Testis (tissue), 5 donors: ENCODE data around the gene CLN5. TPM values are rescaled to one million over a fixed set of nuclear protein-coding genes. Genes with fewer than 3 reads are reported as not detected.
A peak's percentile ranks its signal among the peaks of the same experiment; 100 is the strongest.

Experiments used
- DNase-seq: peaks from one replicate; pipeline ENCODE4 v3.0.0-alpha.2; 2019
- H3K27ac ChIP-seq, 2 donors: fragments of 200-600 bp; sonication (generic); one replicate each; pipeline ENCODE4 v1.5.1; 2019
- H3K27me3 ChIP-seq: fragments of 200-600 bp; sonication (generic); one replicate; pipeline ENCODE4 v1.5.1; 2019
- H3K36me3 ChIP-seq: fragments of 200-600 bp; sonication (generic); one replicate; pipeline ENCODE4 v1.5.1; 2017; ENCODE audit warnings: low read depth; ENCODE audit errors: missing control alignments
- H3K4me1 ChIP-seq: fragments of 200-600 bp; sonication (generic); one replicate; pipeline ENCODE4 v1.5.1; 2019
- H3K4me3 ChIP-seq, 2 donors: fragments of 200-600 bp; sonication (generic); one replicate each; pipeline ENCODE4 v1.5.1; 2017 to 2019
- H3K9me3 ChIP-seq: fragments of 200-600 bp; sonication (generic); one replicate; pipeline ENCODE4 v1.5.1; 2017
- CTCF ChIP-seq, 3 experiments: fragments of 450-650 bp in 2 of 3; fragments of 200-600 bp in 1 of 3; sonication (generic) in 1 of 3; IDR thresholded peaks; one replicate each; pipeline ENCODE4 v1.5.1; 2016 to 2019; ENCODE audit warnings: antibody characterized with exemption in 3 of 3, mild to moderate bottlenecking in 2 of 3, moderate library complexity in 1 of 3
- POLR2A ChIP-seq: fragments of 450-650 bp; IDR thresholded peaks from one replicate; pipeline ENCODE4 v1.6.1; 2017; ENCODE audit warnings: antibody characterized with exemption, mild to moderate bottlenecking, moderate library complexity
- WGBS, 2 donors: methylation state at CpG; one replicate each; pipeline ENCODE4 v1.1.5; 2018; 5-methylcytosine and 5-hydroxymethylcytosine counted together
- intact Hi-C: fragments of 100-400 bp; cut with DNase I; formaldehyde crosslinking; loops from one replicate; pipeline ENCODE4 v1.15.1; 2023; ENCODE audit warnings: low total_unique reads
- long read RNA-seq, 2 donors: transcript quantifications; one replicate each; lab custom pipeline, GENCODE V29; 2026
- polyA plus RNA-seq: library from polyadenylated mRNA; stranded (reverse); fragments of 350-450 nt; fragmentation: Illumina TruSeq; extraction: RNeasy Lipid Tissue Mini Kit (QIAGEN cat#74804); gene quantifications from one replicate; pipeline ENCODE4 v1.2.3, GENCODE V29; 2014; ENCODE audit warnings: low read depth, low replicate concordance; ENCODE audit not compliant: insufficient read depth
- total RNA-seq, 2 donors: library from RNA; depleted of rRNA; stranded (reverse); fragments of >200 nt; gene quantifications; one replicate each; pipeline ENCODE4 v1.2.3, GENCODE V29; 2016

The CLN5 gene
- total RNA-seq (10 to 100 TPM; 28.1 to 39.2 TPM), polyA plus RNA-seq (30.5 TPM)
- long read RNA-seq, donor 1, full-length matches to known transcripts: 29 of 35 reads
- long read RNA-seq, donor 1, partial matches to known transcripts: 6 of 35 reads
- long read RNA-seq, donor 1, other reads (novel, unspliced or antisense): 0 of 35 reads
- long read RNA-seq, donor 2, full-length matches to known transcripts: 8 of 8 reads
- long read RNA-seq, donor 2, partial matches to known transcripts: 0 of 8 reads
- long read RNA-seq, donor 2, other reads (novel, unspliced or antisense): 0 of 8 reads

GRCh38 chr13:76991796-76992547, at the start of gene CLN5:
Gene CLN5 (plus strand): TSS chr13:76992081. CDS start chr13:76992099, 18 bp downstream.
- Histone ChIP-seq H3K4me3 (peak within 1 kb of the TSS; percentile 95), H3K36me3 (no peaks in the 10 kb centered on the region), H3K9me3 (no peaks in the 10 kb centered on the region), H3K27ac (peak within 1 kb of the TSS; percentile 95 to 98), H3K4me1 (peaks cover 14% of the 10 kb centered on the region), H3K27me3 (no peaks in the 10 kb centered on the region)
- WGBS, 2 donors: 0 to 1% methylated on average over 9 to 41 of the region's 73 CpGs
- intact Hi-C loops: no loop called here
- TF ChIP-seq CTCF (IDR thresholded peaks at IDR 0.05): peak in 2 of 3 experiments; percentile 33 to 64
- TF ChIP-seq POLR2A: peak; percentile 95
- peak; percentile 95 for DNase-seq

- Histone ChIP-seq H3K36me3 (no peaks in the 10 kb centered on the region), H3K4me1 (no peaks in the 10 kb centered on the region), H3K27ac (no peak overlapping the region), H3K27me3 (no peaks in the 10 kb centered on the region), H3K9me3 (no peaks in the 10 kb centered on the region), H3K4me3 (no peak overlapping the region)
- DNase-seq: no peak
- WGBS, 2 donors: 89 to 93% methylated on average over 3 to 4 of the region's 4 CpGs
- no peak for TF ChIP-seq POLR2A
- no peak for TF ChIP-seq CTCF (IDR thresholded peaks at IDR 0.05)
- intact Hi-C loops: no loop called here
These were observed 49.5 kb upstream of the CLN5 start for GRCh38 chr13:76942363-76942762.

GRCh38 chr13:76943646-76944045, 48.2 kb upstream of the CLN5 start:
- H3K27me3 ChIP-seq: no peaks in the 10 kb centered on the region
- TF ChIP-seq CTCF (IDR thresholded peaks at IDR 0.05) (no peak), POLR2A (no peak)
- no peaks in the 10 kb centered on the region for H3K36me3 ChIP-seq
- no peak for DNase-seq
- intact Hi-C loops: no loop called here
- H3K4me3 ChIP-seq: no peak overlapping the region
- no peak overlapping the region for H3K27ac ChIP-seq
- WGBS, 2 donors: 69 to 86% methylated on average over 2 of the region's 2 CpGs
- no peaks in the 10 kb centered on the region for H3K9me3 ChIP-seq
- no peaks in the 10 kb centered on the region for H3K4me1 ChIP-seq

- Histone ChIP-seq H3K27me3 (no peaks in the 10 kb centered on the region), H3K36me3 (no peaks in the 10 kb centered on the region), H3K4me3 (no peak overlapping the region), H3K4me1 (no peaks in the 10 kb centered on the region), H3K9me3 (no peaks in the 10 kb centered on the region), H3K27ac (no peak overlapping the region)
- no peak for DNase-seq
- TF ChIP-seq CTCF (IDR thresholded peaks at IDR 0.05) (no peak), POLR2A (no peak)
- 85 to 90% methylated on average over 4 of the region's 4 CpGs for WGBS, 2 donors
- intact Hi-C loops: no loop called here
These were observed 47.4 kb upstream of the CLN5 start for GRCh38 chr13:76944456-76944855.
